ENCODE measurements around the gene OLFM1. TPM values are rescaled to one million over a fixed set of nuclear protein-coding genes. Genes with fewer than 3 reads are reported as not detected.

The OLFM1 gene
- total RNA-seq, 4 donors from 2014 or later, result 5.3 to 15.0 (median 8.6) TPM

- no peak overlapping the region for H3K4me3 ChIP-seq (ENCODE audit: low read depth, poor library complexity, severe bottlenecking)
- 47 to 49% methylated on average over 26 to 34 of the region's 34 CpGs for WGBS, 2 donors
- intact Hi-C loops (cut with DNase I; ENCODE audit: low total_unique reads), result no loop called here
- DNase-seq (ENCODE audit: low spot score in 2 of 2), result peak; percentile 66 to 91
- TF ChIP-seq POLR2A (IDR thresholded peaks at IDR 0.05), result no peak
- TF ChIP-seq, protein P1, sequence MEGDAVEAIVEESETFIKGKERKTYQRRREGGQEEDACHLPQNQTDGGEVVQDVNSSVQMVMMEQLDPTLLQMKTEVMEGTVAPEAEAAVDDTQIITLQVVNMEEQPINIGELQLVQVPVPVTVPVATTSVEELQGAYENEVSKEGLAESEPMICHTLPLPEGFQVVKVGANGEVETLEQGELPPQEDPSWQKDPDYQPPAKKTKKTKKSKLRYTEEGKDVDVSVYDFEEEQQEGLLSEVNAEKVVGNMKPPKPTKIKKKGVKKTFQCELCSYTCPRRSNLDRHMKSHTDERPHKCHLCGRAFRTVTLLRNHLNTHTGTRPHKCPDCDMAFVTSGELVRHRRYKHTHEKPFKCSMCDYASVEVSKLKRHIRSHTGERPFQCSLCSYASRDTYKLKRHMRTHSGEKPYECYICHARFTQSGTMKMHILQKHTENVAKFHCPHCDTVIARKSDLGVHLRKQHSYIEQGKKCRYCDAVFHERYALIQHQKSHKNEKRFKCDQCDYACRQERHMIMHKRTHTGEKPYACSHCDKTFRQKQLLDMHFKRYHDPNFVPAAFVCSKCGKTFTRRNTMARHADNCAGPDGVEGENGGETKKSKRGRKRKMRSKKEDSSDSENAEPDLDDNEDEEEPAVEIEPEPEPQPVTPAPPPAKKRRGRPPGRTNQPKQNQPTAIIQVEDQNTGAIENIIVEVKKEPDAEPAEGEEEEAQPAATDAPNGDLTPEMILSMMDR (IDR thresholded peaks at IDR 0.05), result no peak
Observed at GRCh38 chr9:135126451-135127187, 39.2 kb downstream of the OLFM1 start.

DNA sequence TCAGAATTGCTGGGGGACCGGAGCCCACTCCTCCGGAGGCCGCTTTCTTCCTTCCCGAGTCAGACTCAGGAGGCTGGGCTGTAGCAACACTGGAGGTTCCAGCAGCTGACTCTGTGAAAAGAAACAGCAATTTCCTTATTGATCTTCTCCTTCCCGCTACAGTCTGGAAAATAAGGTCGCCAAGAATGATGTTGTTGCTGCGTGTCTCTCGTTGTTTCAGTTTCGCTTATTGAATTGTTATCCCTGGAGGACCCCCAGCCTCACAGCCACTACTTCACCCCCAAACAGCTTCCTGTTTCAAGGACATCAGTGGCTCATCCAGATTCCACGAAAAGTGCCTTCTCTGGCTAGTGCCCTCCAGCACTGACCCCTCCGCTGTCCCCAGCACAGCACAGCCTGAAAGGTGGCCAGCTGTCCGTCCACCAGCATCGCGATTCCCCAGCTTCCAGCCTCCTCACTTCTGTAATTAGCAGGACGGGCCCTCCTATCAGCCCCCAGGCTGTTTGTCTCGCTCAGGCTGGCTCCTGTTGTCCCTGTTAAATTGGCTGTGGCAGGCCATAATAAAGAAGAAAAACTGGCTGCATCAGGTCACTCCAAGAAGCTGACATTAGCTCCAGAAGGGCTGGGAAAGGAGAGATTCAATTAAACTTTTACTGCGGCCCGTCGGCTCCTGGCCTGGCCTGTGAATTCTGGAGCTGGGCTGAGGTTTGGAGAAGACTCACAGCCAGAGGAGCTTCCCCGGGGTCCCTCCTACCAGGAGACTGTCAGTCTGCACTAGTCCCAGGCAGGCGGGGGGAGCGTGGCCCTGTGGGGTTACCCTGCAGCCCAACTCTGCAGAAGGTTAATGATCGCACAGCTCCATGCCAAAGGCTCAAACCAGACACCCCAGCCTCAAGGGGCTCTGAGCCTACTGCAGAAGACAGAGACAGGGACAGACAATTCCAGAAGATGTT, 40.5 kb downstream of the OLFM1 start:
- TF ChIP-seq, protein P1 (IDR thresholded peaks at IDR 0.05), result no peak
- no peak for TF ChIP-seq POLR2A (IDR thresholded peaks at IDR 0.05)
- H3K4me3 ChIP-seq (ENCODE audit: low read depth, poor library complexity, severe bottlenecking), result no peak overlapping the region

GRCh38 chr9:135129137-135129695, 41.7 kb downstream of the OLFM1 start:
- DNase-seq (ENCODE audit: low spot score in 2 of 2), result no peak
- WGBS, 2 donors, result 88 to 93% methylated on average over 7 of the region's 7 CpGs
- H3K4me3 ChIP-seq (ENCODE audit: low read depth, poor library complexity, severe bottlenecking), result no peak overlapping the region
- intact Hi-C loops (cut with DNase I; ENCODE audit: low total_unique reads), result no loop called here
- TF ChIP-seq, protein P1 (IDR thresholded peaks at IDR 0.05), result no peak
- no peak for TF ChIP-seq POLR2A (IDR thresholded peaks at IDR 0.05)

More for the DNA sequence above, 40.5 kb downstream of the OLFM1 start:
- intact Hi-C loops (cut with DNase I; ENCODE audit: low total_unique reads), result no loop called here
- no peak for DNase-seq (ENCODE audit: low spot score in 2 of 2)
- 44 to 46% methylated on average over 23 of the region's 23 CpGs for WGBS, 2 donors

GRCh38 chr9:135130207-135130976, 42.9 kb downstream of the OLFM1 start:
- H3K4me3 ChIP-seq (ENCODE audit: low read depth, poor library complexity, severe bottlenecking), result no peak overlapping the region
- DNase-seq (ENCODE audit: low spot score in 2 of 2), result peak; percentile 50 to 91
- intact Hi-C loops (cut with DNase I; ENCODE audit: low total_unique reads), result no loop called here
- WGBS, 2 donors, result 62 to 67% methylated on average over 18 of the region's 18 CpGs
- TF ChIP-seq, protein P1 (IDR thresholded peaks at IDR 0.05), result no peak
- no peak for TF ChIP-seq POLR2A (IDR thresholded peaks at IDR 0.05)

GRCh38 chr9:135131488-135131887, 44.0 kb downstream of the OLFM1 start:
- H3K4me3 ChIP-seq (ENCODE audit: low read depth, poor library complexity, severe bottlenecking), result no peak overlapping the region
- 86 to 91% methylated on average over 8 of the region's 8 CpGs for WGBS, 2 donors
- intact Hi-C loops (cut with DNase I; ENCODE audit: low total_unique reads), result no loop called here
- TF ChIP-seq, protein P1 (IDR thresholded peaks at IDR 0.05), result no peak
- no peak for TF ChIP-seq POLR2A (IDR thresholded peaks at IDR 0.05)
- no peak for DNase-seq (ENCODE audit: low spot score in 2 of 2)

All from lower leg skin (tissue), 4 donors.